ENCODE results near the gene STK32B.
"Not testable (repeated sequence)": the region's sequence is repeated elsewhere in the genome, so short reads cannot be mapped to it uniquely, and the experiment has no call there.

Gene STK32B

DNA sequence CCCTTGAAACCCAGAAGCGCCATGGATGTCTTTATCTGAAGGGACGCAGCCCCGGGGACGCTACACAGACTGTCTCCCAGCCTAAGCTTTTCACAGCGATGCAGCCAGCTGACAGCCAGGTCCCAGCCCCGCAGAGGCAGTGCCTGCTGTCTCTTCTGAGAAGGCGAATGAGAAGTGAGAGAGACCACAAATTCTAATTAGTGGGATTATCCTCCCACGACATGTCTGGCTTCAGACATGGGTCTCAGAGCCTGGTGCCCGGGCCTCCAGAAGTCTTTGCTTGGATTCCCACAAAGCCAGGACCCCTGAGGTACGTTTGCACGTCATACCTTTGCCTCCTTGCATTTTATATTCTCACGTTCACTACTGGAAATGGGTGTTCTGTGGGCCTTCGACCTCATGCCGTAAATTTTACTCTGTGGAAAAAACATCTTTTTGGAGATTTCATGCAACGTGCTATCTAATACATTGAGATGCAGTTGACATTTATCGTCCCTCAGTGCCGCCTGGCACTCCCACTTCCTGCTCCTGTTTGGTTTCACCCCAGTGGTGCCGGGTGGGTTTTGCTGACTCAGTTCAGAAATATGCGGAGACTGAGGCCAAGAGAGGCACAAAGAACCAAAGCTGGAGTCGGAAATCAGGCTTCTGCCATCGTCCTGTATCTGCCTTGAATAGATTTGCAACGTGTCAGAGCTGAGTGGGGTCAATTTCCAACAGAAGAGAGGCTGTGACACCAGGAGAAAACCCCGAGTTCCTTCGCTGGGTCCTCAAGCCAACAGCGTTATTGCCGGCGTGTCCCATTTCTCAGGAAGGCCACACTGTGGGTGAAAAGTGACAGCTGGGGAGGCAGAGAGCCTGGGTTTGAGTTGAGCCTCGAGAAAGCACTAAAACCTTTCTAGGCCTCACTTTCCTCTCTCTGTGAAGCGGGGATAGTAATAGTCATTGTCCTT is 114.4 kb downstream of the STK32B start:
- no peak for DNase-seq

DNA sequence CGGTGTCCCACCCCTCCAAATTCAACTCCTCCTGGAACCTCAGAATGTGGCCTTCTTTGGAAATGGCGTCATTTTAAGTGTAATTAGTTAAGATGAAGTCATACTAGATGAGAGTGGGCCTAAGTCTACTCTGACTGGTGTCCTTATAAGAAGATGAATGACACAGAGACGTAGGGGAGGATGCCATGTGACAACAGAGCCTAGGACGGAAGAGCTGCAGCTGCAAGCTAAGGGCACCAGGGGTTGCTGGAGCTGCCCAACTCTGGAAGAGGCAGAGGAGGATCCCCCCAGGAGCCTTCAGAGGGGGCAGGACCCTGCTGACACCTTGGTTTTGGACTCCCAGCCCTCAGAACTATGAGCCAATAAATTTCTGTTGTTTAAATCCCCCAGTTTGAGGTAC is 115.1 kb downstream of the STK32B start:
- no peak for DNase-seq

DNA sequence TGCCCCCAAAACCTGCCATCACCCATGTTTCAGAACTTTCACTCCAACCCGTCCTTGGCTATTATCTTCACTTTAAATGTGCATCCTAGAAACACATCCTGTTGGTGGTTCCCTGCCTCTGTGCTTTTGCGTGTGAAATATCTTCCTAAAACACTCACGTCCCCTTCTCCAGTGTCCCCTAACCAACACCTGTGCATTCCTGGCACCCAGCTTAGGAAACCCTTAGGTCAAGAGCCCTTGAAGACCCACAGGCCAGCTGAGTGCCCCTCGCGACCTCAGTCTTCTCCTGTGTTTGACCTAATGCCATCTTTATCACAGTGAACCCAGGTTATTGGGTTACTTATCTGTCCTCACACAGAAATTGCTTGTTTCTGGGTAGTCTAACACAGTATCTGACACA is 117.6 kb downstream of the STK32B start:
- DNase-seq = no peak

DNA sequence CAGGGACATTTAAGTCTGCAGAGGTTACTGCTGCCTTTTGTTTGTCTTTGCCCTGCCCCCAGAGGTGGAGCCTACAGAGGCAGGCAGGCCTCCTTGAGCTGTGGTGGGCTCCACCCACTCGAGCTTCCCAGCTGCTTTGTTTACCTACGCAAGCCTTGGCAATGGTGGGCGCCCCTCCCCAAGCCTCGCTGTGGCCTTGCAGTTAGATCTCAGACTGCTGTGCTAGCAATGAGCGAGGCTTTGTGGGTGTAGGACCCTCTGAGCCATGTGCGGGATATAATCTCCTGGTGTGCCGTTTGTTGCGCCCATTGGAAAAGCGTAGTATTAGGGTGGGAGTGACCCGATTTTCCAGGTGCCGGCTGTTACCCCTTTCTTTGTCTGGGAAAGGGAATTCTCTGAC is 124.6 kb downstream of the STK32B start:
- DNase-seq = not testable (repeated sequence)

DNA sequence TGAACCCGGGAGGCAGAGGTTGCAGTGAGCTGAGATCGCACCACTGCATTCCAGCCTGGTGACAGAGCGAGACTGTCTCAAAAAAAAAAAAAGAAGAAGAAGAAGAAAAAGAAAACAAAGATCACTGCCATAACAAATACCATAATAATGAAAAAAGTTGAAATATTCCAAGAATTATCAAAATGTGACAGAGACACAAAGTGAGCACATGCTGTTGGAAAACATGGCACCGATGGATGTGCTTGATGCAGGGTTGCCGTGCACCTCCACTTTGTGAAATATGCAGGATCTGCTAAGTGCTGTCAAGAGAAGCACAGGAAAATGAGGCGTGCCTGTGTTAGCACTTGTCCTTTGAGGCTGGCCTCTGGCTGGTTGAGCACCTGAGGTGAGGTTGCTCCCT is 133.3 kb downstream of the STK32B start:
- DNase-seq = peak; percentile 41 to 57

DNA sequence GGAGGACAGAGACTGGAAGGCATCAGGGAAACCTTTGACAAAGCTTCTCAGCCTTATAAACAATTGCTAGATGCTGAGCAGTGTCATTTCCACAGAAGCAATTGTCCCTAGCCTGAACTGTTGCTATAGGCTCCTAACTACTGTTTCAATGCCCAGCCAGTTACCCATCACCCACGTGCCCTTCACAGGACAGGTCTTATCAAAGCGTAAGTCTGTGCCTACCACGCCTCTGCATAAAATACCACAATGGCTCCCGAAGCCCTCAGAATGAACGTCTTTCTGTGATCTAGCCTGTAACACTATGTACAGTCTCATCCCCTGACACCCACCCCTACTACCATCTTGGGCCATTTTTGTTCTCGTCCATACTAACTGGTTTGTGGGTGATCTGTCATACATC is 134.3 kb downstream of the STK32B start:
- no peak for DNase-seq

DNA sequence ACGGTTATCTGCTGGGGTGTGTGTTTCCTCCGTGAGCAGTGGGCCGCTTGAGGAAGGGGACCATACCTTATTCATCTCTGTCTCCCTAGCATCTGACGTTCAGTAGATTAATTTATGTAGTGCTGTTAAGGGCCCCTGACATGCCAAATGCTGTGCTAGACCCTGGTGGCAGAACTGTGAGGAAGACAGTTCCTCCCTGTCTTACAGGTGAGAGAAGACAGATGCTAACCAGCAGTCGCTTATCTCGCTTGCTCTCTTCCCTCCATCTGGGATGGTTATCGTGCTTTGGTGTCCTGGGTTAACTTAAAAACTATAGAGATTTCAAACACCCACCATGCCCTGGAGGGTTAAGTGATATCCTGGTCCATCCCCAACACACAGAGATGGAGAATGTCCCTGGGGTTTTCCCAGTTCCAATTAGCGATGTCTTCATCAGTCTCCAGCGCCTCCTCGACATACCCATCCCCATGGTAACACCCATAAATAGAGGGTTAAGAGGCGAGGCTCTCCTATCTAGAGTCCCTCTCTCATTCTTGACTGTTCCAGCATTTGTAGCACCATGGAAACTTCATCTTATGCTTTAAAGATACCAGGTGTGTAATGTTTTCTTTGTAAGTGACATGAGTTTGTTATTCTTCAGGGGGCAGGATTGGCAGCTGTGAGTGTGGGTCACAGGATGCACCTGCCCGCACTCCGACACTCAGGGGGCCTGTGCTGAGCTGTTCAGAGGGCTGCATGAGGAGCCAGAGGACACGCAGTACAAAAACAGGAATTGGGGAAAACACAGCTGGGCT is 135.2 kb downstream of the STK32B start:
- peak; percentile 88 for DNase-seq

DNA sequence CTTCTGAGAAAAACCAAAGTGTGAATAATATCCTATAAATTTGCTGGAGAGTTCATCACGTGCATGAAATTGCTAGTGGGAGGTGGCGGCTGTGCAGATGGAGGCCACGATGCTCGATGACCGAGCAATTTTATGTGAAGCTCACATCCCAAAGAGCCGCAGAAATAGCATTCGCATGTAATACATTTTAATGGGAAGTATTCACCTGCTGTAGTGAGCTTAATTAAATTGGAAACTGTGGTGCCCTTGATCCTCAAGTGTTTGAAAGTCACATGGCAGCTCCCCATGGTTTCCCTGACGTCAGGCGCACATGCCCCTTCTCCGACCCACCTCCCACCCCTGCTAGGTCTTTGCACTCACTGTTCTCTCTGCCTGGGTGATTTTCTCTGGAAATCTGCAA is 136.8 kb downstream of the STK32B start:
- no peak for DNase-seq

DNA sequence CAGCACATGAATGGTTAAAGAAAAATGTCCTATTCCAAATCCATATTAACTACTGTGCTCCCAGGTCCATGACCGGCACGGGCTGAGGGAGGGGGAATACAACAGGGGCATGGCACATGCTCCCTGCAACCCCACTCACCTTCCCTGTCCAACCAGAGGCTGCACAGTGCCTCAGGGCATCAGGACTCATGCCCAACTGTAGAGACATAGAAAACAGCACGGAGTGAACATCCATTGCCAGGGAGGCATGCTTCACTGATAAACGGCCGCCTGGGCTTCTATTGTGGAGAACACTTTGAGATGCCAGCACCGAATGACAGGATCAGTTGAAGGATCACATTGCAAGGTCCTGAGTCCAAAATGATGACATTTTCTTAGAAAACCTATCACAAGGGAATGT is 140.6 kb downstream of the STK32B start:
- DNase-seq = no peak

DNA sequence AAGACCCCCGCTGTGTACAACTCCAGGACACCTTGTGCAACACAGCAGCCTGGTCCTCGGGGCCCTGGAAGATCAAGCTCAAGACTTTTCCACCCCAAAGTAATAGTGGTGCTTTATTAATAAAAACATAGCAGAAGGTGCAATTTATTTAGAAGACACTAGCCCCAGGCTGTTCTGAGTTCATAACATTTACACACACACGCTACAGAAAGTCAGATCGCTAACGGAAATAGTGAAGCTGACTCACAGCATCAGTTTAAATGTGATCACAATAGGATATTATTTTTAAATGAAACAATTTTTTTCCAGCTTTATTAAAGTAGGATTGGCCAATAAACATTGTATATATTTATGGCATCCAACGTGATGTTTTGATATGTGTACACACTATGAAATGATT is 141.0 kb downstream of the STK32B start:
- DNase-seq = no peak

DNA sequence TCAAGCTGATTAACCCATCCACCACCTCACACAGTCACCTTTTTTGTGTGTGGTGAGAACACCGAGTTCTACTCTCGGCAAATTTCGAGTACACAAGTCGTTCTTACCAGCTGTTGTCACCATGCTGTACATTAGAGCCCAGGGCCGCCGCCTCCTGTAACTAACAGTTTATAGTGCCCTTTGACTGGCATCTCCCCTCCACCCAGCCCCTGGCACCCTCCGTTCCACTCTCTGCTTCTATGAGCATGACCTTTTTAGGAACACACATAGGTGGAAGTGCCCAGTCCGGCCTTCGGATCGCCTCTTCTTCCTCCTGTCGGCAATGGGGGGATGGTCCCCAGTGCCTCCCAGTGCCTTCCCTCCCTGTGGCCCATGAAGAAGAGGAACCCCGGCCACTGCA is 141.4 kb downstream of the STK32B start:
- DNase-seq = no peak

DNA sequence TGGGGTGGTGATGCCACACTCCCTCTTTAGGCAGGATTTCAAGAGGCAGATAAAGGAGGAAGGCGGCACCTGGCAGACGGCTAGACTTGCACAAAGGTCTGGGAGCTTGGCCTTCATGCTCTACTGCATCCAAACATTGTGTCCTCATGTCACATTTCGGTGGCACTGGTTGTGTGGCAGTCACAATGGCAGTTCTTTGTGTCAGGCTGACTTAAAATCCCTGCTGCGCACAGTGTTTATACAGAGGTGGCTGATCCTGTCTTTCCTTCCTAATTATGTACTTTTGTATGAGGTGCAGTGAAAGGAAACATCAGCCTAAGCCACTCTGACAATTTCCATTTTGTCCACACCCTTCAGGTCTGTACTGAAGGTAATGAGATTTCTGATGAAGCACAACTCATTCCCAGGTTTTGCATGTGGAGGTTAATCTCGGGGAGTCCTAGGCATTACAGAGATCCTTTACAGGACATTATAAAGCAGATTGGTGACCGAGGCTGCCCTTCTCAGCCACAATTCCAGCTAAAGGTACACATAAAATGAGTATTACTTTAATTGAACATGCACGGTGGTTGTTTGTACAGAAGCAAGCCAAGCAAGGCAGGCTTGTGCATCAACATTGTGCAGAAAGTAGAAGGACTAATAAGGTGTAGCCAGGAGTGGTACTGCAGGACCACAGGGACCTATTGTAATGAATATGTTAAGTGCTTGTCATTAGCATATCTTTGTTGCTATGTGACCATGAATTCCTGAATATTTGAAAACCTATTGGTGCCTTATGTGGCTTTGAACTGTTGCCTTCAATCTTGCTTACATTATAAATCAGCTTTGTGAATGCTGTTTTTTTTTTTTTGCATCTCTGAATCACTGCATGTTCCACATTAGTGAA is 147.6 kb downstream of the STK32B start:
- peak; percentile 65 for DNase-seq

DNA sequence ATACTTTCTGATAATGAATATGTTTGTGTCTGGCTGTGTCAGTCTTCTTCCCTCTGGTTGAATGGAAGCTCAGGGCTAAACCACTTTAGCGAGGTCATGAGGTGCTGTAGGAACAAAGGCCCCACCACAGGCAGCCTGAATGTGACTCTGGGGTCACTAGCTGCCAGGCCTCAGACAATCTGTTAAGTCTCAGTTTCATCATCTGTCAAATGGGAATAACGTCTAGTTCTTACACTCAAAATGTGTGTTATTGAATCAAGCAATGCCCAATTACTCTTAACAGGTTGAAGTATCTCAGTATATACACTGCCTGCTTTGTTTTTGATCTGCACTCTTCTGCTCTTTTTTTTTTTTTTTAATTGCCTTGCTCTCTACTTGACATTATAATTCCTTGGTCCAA is 148.6 kb downstream of the STK32B start:
- DNase-seq = no peak

DNA sequence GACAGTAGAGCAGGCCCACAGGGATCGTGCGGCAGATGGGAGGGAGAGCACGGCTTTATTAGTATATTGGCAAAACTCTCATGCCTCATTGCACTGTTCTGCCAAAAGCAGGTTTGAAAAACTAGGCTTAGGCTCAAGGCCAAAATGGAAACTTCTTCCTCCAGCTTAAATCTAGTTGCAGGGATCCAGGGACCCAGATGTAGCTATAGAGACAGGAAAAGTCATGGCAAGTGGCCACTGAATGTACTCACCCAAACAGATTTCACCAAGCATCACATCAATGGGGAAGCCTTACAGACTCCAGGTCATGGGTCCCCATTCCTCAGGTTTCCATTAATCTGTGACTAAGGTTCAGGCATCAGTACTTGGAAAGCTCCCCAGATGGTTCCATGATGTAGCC is 149.2 kb downstream of the STK32B start:
- DNase-seq = no peak

DNA sequence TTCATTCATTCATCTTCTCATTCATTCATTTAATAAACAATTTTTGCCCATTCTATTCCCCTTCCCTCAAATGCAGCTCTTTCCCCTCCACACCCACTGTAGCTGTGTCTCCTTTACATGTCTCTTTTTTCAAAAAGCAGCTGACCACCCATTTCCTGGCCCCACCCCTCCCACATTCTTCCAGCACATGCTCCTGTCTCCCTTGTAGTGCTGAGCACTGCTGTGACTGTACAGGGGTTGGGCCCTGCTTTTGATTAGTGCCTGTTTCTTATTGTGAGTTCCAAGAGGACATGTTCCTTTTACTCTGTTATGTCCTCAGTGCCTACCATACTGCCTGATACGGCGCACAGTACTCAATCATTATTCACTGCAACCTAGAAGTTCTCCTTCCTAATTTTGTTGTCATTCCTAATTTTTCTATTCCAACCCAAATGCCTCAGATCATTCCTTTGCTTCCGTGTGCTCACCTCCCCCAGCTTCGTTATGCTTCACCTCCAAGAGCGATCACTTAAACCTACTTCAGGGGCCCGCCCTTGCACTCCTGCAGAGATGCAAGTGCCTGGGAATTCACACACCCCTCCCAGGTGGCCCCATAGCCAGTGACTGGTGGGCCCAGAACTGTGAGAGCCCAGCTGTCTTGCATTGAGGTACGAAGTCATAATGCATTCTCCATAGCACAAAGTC is 152.2 kb downstream of the STK32B start:
- peak; percentile 66 to 77 for DNase-seq

DNA sequence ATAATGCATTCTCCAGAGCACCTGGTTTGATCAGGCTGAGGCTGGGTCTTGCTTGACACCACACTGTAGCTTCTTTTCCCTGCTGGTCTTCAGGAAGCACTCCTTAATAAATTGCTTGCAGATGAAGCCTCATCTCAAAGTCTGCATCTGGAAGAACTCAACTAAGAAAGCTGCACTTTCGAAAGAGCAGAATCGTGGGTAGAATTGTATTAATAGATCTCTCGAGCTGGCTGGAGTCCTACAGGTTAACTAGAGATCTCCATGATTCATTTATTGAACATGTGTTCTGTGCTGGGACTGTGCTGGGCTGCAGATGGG is 152.7 kb downstream of the STK32B start:
- no peak for DNase-seq

DNA sequence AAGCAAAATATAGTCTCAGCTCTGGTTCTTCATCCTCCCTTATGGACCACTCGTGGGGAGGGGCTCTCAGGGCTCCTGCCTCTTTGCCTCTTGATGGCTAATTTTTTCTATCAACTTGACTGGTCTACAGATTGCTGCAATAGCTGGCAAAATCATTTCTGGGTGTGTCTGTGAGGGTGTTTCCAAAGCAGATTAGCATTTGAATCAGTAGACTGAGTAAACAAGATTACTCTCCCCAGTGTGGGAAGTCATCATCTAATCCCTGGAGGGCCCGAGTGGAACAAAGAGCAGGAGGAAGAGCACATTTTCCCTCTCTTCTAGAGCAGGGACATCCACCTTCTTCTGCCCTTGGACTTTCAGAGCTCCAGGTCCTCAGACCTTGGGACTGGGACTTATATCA is 153.5 kb downstream of the STK32B start:
- no peak for DNase-seq

DNA sequence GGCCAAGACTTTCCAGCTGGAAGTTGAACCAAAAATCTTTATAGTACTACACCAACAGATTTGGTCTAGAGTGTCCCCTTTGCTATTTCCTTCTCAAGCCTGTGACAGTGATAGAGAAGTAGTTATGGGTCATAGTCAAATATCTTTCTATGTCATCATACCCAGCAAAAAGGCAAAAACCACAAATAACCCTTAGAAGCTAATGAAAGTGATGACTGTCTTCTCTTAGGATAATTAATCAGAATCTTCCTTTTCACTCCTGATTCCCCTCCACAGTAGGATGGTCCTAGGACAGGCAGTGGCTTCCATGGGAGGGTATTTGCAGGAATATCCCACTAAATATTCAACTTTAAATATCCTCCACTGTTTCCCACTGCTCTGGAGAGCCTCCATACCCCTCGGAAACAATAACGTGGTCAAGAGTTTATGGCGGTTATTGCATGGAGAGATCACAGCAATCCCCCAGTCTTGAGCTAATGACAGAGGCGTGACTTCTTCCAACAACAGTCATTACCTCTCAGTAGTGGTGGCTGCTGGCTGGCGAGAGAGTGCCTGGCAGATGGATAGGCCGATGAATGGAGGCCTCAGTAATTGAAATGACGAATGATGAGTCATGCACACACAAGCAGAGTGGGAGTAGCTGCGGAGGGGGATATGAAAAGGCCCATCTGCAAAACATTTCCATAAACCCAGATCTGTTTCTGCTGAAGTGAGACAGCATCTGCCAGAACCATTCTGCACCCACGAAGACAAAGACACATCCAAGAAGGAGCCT is 154.9 kb downstream of the STK32B start:
- DNase-seq = no peak

DNA sequence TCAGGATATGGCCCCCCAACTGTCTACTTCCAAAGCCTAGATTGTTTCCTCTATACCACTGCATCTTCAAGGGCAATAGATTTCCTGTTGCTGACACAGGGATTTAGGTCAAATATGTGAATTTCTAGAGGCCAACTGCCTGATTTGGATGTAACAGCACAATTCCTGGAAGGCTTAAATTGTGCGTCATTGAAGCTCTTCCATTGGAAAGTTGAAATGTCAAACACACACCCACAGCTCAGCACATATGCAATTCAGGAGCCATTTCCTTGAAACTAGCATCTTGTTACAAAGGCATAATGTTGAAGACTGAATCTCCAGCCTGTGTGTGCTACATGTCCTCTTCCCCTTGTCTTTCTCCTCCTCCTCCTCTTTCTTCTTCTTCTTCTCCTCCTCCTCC is 158.6 kb downstream of the STK32B start:
- DNase-seq = no peak

DNA sequence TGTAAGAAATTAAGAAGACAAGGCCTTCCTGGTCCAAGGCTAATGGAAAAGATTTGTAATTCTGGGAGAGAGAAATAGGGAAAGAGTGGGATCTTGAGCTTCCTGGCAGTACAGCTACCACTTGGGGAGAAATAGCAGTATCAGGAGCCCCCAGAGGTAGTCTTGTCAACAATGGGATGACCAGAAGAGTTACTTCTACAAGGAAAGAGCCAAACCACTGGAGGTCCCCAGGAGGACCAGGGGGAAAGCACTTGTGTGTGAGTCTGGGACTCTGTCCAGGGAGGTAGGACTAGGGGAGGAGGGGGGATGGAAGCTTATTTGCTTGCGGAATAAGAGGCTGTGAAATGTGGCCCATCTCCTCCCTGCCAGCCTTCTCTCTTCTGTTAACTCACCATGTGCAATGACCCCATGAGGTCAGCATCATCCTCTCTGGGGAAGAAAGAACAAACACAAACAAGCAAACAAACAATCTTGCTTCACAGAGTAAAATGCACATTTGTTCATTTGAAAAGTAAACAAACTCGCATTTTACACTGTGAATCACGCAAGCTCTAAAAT is 160.1 kb downstream of the STK32B start:
- no peak for DNase-seq

DNA sequence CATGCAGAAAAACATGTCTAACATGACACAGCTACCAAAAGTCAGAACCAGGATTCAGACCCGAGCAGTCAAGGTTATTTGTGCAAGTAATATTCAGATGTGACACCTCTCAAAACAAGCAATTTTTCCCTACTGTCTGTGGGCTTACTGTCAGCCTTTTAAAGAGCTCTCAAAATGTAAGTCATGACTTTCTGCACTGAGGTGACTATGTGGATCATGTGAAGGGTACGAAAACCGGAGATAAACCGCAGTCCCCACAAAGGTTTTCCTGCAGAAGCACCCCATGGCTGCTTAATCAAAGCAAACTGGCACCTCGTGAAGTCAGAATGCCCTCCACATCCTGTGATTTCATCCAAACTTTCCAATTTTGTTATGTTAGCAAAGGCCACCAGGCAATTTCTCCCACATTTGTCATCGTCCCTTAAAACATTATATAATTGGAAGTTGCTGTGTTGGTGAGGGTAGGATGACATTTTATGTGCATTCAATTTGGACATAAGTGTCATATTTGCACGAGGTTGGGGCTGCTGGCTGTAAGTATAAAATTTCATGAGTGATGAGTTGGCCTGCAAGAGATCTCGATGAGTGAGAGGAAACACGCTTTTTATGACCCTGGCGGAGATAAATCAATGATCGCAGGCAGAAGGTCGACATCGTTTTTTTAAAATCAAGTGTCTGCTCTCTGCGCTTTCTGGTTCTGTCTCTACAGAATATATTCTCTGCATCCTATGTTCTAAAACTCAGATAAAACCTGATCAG is 161.2 kb downstream of the STK32B start:
- DNase-seq = peak; percentile 25 to 53

Measured in NCI-H187 (cell line).